ENCODE data around the gene IRX4. TPM values are rescaled to one million over a fixed set of nuclear protein-coding genes. Genes with fewer than 3 reads are reported as not detected.

IRX4 gene
- total and polyA plus RNA-seq, 9 of the 15 experiments (the other 6 are each of a cell fraction or from before 2014, with no cell fraction given): not detected

DNA sequence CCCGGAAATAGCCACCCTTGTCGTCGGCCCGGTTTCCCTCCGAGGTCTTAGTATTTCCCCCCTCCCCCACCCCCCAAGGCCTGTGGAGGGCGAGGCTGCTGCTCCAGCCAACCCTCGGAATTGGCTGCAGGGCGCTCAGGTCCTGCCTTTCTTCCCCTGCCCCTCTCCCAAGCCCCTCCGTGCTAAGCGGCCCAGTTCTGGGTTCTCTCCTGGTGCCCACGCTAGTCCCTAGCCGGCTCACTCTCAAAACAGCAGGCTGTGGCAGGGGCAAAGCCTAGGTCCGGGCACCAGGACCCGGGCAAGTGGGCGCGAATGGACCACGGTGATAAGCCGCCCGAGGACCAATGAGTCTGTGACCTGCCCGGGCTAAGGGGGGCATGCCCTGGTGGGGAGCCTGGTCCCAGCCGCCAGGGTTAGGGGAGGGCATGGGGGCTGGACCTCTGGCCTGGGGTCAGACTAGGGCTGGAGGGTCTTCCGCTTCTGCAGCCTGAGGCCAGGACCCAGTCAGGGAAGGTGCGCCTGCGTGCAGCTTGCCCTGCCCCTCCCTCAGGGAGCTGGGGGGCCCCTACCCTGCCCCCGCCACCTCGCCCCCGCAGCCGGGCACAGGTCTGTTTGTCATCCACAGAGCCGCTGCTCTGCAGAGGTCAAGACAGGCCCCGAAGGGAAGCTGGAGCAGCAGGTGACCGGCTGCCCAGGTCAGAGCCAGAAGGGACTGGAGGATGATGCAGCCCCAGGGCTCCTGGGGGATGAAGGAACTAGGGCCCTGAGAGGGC lies 5.0 kb upstream of the IRX4 start:
- in situ Hi-C loops (cut with MboI): no loop called here
- no peak overlapping the region for H2AFZ ChIP-seq (ENCODE audit: low read depth, low read length)
- no peak overlapping the region; a peak in 1 of 4 replicates for H3K9ac ChIP-seq (ENCODE audit: insufficient read depth in 1 of 2, low read depth in 2 of 2, low read length in 2 of 2)
- POLR2A ChIA-PET: no interaction called here
- BruUV-seq (replicated peaks): no TSS peak
- peaks cover 3% of the 10 kb centered on the region for H3K9me1 ChIP-seq (ENCODE audit: control insufficient read depth, insufficient read depth, low read length)
- peaks cover 0 to 15% of the 10 kb centered on the region in 2 experiments; a peak in 2 of 5 replicates for H3K4me1 ChIP-seq (replicated peaks in 1 of 2; ENCODE audit: control insufficient read depth in 2 of 2, insufficient read depth in 2 of 2, low read length in 2 of 2)
- 0 out of 2 replicates have a peak, but pooled peaks cover 5% of the 10 kb centered on the region for H4K20me1 ChIP-seq (replicated peaks; ENCODE audit: control insufficient read depth, insufficient read depth, low read length)
- H3K36me3 ChIP-seq (ENCODE audit: control insufficient read depth, insufficient read depth, low read length): no peaks in the 10 kb centered on the region
- WGBS (ENCODE audit: insufficient coverage, low coverage, missing lambda C conversion rate): 9% methylated on average over 19 of the region's 31 CpGs
- H3K27ac ChIP-seq (ENCODE audit: extremely low read depth, low read depth, low read length): no peak overlapping the region
- no peak overlapping the region for H3K4me3 ChIP-seq
- FAIRE-seq (no peak), ATAC-seq (no peak), DNase-seq (ENCODE audit: extremely low read depth in 1 of 4, low spot score in 3 of 4) (no peak)
- H3K79me2 ChIP-seq (ENCODE audit: control insufficient read depth, insufficient read depth, low read length): no peaks in the 10 kb centered on the region
- no peak overlapping the region for H3K4me2 ChIP-seq (ENCODE audit: insufficient read depth, low read length)
- H3K9me3 ChIP-seq (replicated peaks; ENCODE audit: control insufficient read depth, insufficient read depth, low read depth, low read length): no peaks in the 10 kb centered on the region
- peaks cover 26 to 68% of the 10 kb centered on the region in 2 experiments for H3K27me3 ChIP-seq (ENCODE audit: control insufficient read depth in 2 of 2, insufficient read depth in 2 of 2, low read length in 2 of 2)
- intact Hi-C loops (cut with micrococcal nuclease): no loop called here
- CTCF ChIA-PET (ENCODE audit: low intra/inter-chr PET ratio): no interaction called here
- no peak for TF ChIP-seq THRA (IDR thresholded peaks at IDR 0.05)
- TF ChIP-seq PREB (CRISPR knock-in tag; IDR thresholded peaks at IDR 0.05): no peak
- no peak for TF ChIP-seq SRSF3 (IDR thresholded peaks at IDR 0.05; ENCODE audit: insufficient read depth, low read length)
- no peak for TF ChIP-seq RBM17 (IDR thresholded peaks at IDR 0.05; ENCODE audit: borderline replicate concordance, low read depth, low read length)
- no peak for TF ChIP-seq HOXB6 (CRISPR knock-in tag; IDR thresholded peaks at IDR 0.05; ENCODE audit: borderline replicate concordance)
- no peak for TF ChIP-seq YBX1 (IDR thresholded peaks at IDR 0.05)
- no peak for TF ChIP-seq RBM34 (IDR thresholded peaks at IDR 0.05; ENCODE audit: borderline replicate concordance, insufficient read depth, low read length)
- no peak for TF ChIP-seq NFE2L1 (tag; IDR thresholded peaks at IDR 0.05; ENCODE audit: borderline replicate concordance, low read depth)
- TF ChIP-seq, protein P1, sequence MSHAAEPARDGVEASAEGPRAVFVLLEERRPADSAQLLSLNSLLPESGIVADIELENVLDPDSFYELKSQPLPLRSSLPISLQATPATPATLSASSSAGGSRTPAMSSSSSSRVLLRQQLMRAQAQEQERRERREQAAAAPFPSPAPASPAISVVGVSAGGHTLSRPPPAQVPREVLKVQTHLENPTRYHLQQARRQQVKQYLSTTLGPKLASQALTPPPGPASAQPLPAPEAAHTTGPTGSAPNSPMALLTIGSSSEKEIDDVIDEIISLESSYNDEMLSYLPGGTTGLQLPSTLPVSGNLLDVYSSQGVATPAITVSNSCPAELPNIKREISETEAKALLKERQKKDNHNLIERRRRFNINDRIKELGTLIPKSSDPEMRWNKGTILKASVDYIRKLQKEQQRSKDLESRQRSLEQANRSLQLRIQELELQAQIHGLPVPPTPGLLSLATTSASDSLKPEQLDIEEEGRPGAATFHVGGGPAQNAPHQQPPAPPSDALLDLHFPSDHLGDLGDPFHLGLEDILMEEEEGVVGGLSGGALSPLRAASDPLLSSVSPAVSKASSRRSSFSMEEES (CRISPR knock-in tag; IDR thresholded peaks at IDR 0.05): no peak
- TF ChIP-seq CAMTA2 (CRISPR knock-in tag; conservative IDR thresholded peaks at IDR 0.05): no peak
- TF ChIP-seq, protein P2, sequence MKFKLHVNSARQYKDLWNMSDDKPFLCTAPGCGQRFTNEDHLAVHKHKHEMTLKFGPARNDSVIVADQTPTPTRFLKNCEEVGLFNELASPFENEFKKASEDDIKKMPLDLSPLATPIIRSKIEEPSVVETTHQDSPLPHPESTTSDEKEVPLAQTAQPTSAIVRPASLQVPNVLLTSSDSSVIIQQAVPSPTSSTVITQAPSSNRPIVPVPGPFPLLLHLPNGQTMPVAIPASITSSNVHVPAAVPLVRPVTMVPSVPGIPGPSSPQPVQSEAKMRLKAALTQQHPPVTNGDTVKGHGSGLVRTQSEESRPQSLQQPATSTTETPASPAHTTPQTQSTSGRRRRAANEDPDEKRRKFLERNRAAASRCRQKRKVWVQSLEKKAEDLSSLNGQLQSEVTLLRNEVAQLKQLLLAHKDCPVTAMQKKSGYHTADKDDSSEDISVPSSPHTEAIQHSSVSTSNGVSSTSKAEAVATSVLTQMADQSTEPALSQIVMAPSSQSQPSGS (CRISPR knock-in tag; IDR thresholded peaks at IDR 0.05): no peak
- TF ChIP-seq PHF21A (IDR thresholded peaks at IDR 0.05; ENCODE audit: borderline replicate concordance, low read depth): no peak
- no peak for TF ChIP-seq ZNF175 (CRISPR knock-in tag; IDR thresholded peaks at IDR 0.05; ENCODE audit: low read depth)
- TF ChIP-seq NEUROD1 (IDR thresholded peaks at IDR 0.05; ENCODE audit: borderline replicate concordance, low read depth, low read length, partially characterized antibody): no peak

Data from K562 (cell line).